SU-DHL-6 (cell line): ENCODE data around the gene PLK5.

Experiments used
- CTCF ChIP-seq: fragments of 200-600 bp; sonication (generic); IDR thresholded peaks from one replicate; pipeline ENCODE4 v1.5.1; 2017; ENCODE audit warnings: antibody characterized with exemption, mild to moderate bottlenecking, low read length, moderate library complexity; ENCODE audit not compliant: insufficient read depth, poor library complexity, severe bottlenecking
- EZH2phosphoT487 ChIP-seq: fragments of 200-600 bp; sonication (generic), shearing (Covaris generic); conservative IDR thresholded peaks from 2 replicates; pipeline ENCODE4 v1.6.1; 2018; ENCODE audit warnings: mild to moderate bottlenecking, antibody characterized with exemption, low read length, moderate library complexity, mixed read lengths

DNA sequence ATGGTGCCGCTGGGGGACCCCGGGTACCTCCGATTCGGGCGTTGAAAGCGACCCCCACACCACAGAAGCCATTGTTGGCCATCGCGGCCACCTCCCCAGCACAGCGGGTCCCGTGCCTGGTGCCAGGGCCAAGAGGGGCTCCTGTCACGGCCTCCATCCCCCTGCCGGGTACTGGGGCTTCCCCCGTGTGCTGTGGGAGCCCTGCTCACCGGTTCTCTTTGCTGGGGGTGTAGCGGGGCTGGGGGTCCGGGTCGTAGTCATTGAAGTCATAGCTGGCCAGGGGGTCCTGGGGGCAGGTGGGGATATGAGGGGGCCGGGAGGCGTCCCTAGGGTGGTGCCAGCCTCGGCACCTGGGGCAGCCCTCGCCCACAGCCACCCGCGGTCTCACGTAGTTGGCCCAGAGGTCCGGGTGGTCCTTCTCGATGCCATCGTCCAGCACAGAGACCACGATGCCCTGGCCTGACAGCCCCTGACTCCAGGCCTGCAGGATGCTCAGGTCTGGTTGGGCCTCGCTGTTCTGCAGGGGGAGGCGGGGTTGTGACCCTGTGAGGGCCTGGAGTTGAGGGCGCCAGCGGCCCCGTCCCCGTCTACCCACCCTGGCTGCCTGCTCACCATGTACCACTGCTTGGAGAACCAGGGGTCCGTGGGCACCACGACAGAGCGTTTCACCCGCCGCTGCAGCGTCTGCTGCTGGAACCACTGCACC, 36.1 kb upstream of the PLK5 start:
- TF ChIP-seq EZH2phosphoT487 = no peak
- no peak for TF ChIP-seq CTCF
